Tibial nerve (tissue), 4 donors: Measurements from ENCODE around the gene HES6. TPM values are rescaled to one million over a fixed set of nuclear protein-coding genes. Genes with fewer than 3 reads are reported as not detected.
A peak's percentile ranks its signal among the peaks of the same experiment; 100 is the strongest.
"Not testable (repeated sequence)": the region's sequence is repeated elsewhere in the genome, so short reads cannot be mapped to it uniquely, and the experiment has no call there.

ENCODE experiments used
- DNase-seq, 2 donors: peaks; one replicate each; pipeline ENCODE4 v3.0.0-alpha.2; 2019; ENCODE audit warnings: low spot score in 2 of 2
- H3K27ac ChIP-seq, 4 donors: fragments of 200-600 bp; sonication (generic) in 3 of 4; one replicate each; pipeline ENCODE4 v1.5.1; 2017 to 2019; ENCODE audit warnings: mild to moderate bottlenecking in 1 of 4
- H3K27me3 ChIP-seq, 2 donors: fragments of 200-600 bp; sonication (generic) in 1 of 2; one replicate each; pipeline versions ENCODE4 v1.5.1 to v1.6.0; 2017 to 2019
- H3K36me3 ChIP-seq, 3 donors: fragments of 200-600 bp; sonication (generic); one replicate each; pipeline ENCODE4 v1.5.1; 2018 to 2019
- H3K4me1 ChIP-seq, 4 donors: fragments of 200-600 bp; sonication (generic) in 3 of 4; one replicate each; pipeline ENCODE4 v1.5.1; 2017 to 2019
- H3K4me3 ChIP-seq, 4 donors: fragments of 200-600 bp; sonication (generic) in 3 of 4; one replicate each; pipeline ENCODE4 v1.5.1; 2017 to 2019; ENCODE audit warnings: mild to moderate bottlenecking in 1 of 4, moderate library complexity in 1 of 4
- H3K9me3 ChIP-seq, 4 donors: fragments of 200-600 bp; sonication (generic) in 3 of 4; one replicate each; pipeline ENCODE4 v1.5.1; 2017 to 2019
- EP300 ChIP-seq, 2 donors: sonication (generic); formaldehyde crosslinking; IDR thresholded peaks; one replicate each; pipeline ENCODE4 v1.6.1; 2017; ENCODE audit warnings: antibody characterized with exemption in 2 of 2, mild to moderate bottlenecking in 1 of 2
- POLR2A ChIP-seq, 2 donors: fragments of 450-650 bp; IDR thresholded peaks; one replicate each; pipeline ENCODE4 v1.6.1; 2017; ENCODE audit warnings: antibody characterized with exemption in 2 of 2, mild to moderate bottlenecking in 2 of 2, moderate library complexity in 2 of 2
- WGBS, 2 donors: methylation state at CpG; one replicate each; pipeline ENCODE4 v1.1.5; 2018; 5-methylcytosine and 5-hydroxymethylcytosine counted together
- total RNA-seq, 4 donors: library from RNA; depleted of rRNA; stranded (reverse); fragments of >200 nt; gene quantifications; one replicate each; pipeline ENCODE4 v1.1.0, GENCODE V29; 2016
- TF ChIP-seq, protein P1 (sequence below), 5 experiments: fragments of 200-600 bp in 3 of 5; fragments of 450-650 bp in 2 of 5; sonication (generic) in 3 of 5; IDR thresholded peaks; one replicate each; pipeline ENCODE4 v1.5.1; 2016 to 2019; ENCODE audit warnings: antibody characterized with exemption in 5 of 5, mild to moderate bottlenecking in 3 of 5, moderate library complexity in 2 of 5

HES6 gene
- total RNA-seq, 4 donors from 2014 or later, result 4.4 to 18.6 (median 12.4) TPM

DNA sequence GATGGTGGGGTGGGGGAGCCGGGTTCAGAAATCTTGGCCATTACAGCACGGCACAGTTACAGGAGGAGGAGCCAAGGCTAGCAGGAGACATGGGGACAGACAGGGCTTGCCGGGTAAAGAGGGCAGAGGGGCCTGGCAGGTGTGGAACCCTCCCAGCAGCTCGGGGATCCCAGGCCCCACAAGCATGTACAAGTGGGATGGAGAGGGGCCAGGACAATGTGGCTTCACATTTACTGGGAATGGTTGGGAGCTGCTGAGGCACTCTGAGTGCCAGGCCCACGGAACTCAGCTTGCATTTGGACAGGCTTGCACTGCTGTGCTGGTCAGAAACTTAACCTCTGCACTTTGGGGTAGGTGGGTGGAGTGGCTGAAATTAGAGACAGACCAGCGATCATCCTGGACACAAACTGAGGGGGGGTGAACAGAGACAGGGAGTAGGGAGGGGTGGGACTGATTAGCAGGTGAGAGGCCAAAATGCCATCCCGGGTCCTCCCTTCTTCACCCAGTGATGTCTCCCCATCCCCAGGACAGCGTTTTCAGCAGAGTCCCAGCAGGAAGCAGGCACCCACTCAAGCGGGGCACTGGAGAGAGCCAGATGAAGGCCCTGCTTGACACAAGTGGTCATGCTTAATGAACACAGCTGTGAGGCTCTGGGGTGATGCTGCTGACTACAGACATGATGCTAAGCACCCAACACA, 38.9 kb upstream of the HES6 start:
- Histone ChIP-seq H3K27ac (peak overlapping the region in 1 of 4 donors; percentile 36), H3K36me3 (peaks cover 4 to 40% (median 22%) of the 10 kb centered on the region in 3 donors), H3K4me3 (no peak overlapping the region), H3K4me1 (peaks cover 0 to 45% (median 4%) of the 10 kb centered on the region in 4 donors), H3K9me3 (no peaks in the 10 kb centered on the region), H3K27me3 (no peaks in the 10 kb centered on the region)
- DNase-seq, result no peak
- no peak for TF ChIP-seq POLR2A (IDR thresholded peaks at IDR 0.05)
- no peak for TF ChIP-seq EP300 (IDR thresholded peaks at IDR 0.05)
- TF ChIP-seq, protein P1, sequence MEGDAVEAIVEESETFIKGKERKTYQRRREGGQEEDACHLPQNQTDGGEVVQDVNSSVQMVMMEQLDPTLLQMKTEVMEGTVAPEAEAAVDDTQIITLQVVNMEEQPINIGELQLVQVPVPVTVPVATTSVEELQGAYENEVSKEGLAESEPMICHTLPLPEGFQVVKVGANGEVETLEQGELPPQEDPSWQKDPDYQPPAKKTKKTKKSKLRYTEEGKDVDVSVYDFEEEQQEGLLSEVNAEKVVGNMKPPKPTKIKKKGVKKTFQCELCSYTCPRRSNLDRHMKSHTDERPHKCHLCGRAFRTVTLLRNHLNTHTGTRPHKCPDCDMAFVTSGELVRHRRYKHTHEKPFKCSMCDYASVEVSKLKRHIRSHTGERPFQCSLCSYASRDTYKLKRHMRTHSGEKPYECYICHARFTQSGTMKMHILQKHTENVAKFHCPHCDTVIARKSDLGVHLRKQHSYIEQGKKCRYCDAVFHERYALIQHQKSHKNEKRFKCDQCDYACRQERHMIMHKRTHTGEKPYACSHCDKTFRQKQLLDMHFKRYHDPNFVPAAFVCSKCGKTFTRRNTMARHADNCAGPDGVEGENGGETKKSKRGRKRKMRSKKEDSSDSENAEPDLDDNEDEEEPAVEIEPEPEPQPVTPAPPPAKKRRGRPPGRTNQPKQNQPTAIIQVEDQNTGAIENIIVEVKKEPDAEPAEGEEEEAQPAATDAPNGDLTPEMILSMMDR (IDR thresholded peaks at IDR 0.05), result no peak
- 56 to 59% methylated on average over 9 of the region's 9 CpGs for WGBS, 2 donors

DNA sequence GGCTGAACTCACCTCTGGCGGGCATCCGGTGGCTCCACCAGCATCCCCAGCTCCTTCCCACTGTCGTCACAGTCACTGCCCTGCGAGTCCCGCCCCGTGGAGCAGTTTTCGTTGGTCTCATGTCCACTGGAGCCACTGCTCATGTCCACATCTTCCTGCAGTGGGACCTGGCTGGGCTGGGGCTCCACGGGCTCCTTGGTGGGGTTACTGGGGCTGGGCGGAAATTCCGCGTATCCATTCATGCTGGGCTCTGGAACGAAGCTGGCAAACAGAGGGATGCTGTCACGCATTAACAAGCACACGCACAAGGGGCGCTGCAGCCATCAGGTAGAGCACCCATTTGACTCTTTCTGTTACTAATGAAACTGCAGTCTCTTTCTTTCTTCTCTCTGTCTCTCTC, 37.9 kb upstream of the HES6 start:
- Histone ChIP-seq H3K9me3 (no peaks in the 10 kb centered on the region), H3K36me3 (peaks cover 4 to 50% (median 22%) of the 10 kb centered on the region in 3 donors), H3K4me3 (no peak overlapping the region), H3K27ac (no peak overlapping the region), H3K27me3 (no peaks in the 10 kb centered on the region), H3K4me1 (peaks cover 0 to 34% (median under 1%) of the 10 kb centered on the region in 4 donors)
- WGBS, 2 donors, result 84 to 87% methylated on average over 15 of the region's 15 CpGs
- DNase-seq, result no peak
- TF ChIP-seq, protein P1 (IDR thresholded peaks at IDR 0.05), result no peak
- TF ChIP-seq POLR2A (IDR thresholded peaks at IDR 0.05) (no peak), EP300 (IDR thresholded peaks at IDR 0.05) (no peak)

DNA sequence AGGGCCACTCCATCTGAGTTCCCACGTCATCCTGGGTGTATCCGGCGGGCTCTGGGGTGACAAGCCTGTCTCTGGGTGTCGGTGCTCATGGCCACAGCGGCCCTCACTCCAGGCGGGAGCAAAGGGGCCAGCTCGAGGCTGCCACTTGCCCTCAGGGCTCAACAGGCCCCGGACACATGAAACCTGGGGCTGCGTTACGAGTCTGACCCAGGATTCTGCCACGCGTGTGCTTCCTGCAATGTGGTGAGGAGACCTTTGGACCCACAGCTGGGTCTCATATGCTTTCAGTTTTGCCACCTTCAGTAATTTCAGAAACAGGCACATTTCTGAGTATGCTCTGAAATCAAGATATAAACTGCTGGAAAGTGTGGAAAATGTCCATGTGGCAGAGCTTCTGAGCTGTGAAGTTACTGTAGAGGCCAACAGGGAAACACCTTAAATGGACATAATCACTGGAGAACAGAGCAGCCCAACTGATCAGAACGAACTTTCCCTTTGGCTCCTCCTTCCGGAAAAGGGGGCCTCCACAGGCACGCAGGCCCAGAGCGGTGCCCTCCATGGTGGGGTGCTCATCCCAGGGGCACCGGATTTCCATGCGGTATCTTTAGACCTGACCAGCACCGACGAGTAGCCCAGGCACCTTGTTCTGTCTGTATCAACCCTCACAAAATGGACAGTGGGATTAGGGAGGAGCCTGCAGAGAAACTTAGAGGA, 34.5 kb upstream of the HES6 start:
- Histone ChIP-seq H3K4me3 (no peak overlapping the region), H3K9me3 (no peaks in the 10 kb centered on the region), H3K27ac (peak overlapping the region in 1 of 4 donors; percentile 57), H3K4me1 (peaks cover 0 to 30% (median 0%) of the 10 kb centered on the region in 4 donors), H3K27me3 (no peaks in the 10 kb centered on the region), H3K36me3 (peaks cover 4 to 83% (median 22%) of the 10 kb centered on the region in 3 donors)
- DNase-seq, result no peak
- TF ChIP-seq POLR2A (IDR thresholded peaks at IDR 0.05) (no peak), EP300 (IDR thresholded peaks at IDR 0.05) (no peak)
- TF ChIP-seq, protein P1 (IDR thresholded peaks at IDR 0.05), result no peak
- WGBS, 2 donors, result 79 to 90% methylated on average over 19 to 20 of the region's 20 CpGs

DNA sequence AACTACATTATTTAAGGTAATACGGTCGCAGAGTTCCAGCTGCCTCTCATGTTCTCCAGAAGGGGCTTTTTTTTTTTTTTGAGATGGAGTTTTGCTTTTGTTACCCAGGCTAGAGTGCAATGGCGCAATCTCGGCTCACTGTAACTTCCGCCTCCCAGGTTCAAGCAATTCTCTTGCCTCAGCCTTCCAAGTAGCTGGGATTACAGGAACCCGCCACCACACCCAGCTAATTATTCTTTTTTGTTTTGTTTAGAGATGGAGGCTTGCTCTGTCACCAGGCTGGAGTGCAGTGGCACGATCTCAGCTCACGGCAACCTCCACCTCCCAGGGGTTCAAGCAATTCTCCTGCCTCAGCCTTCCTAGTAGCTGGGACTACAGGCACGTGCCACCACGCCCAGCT, 33.6 kb upstream of the HES6 start:
- peaks cover 4 to 91% (median 22%) of the 10 kb centered on the region in 3 donors for H3K36me3 ChIP-seq
- 86% methylated on average over 10 of the region's 10 CpGs for WGBS, 2 donors
- H3K27ac ChIP-seq, H3K9me3 ChIP-seq, DNase-seq, H3K27me3 ChIP-seq, H3K4me3 ChIP-seq: not testable (repeated sequence)
- H3K4me1 ChIP-seq, result peaks cover 0 to 21% (median 0%) of the 10 kb centered on the region in 4 donors

DNA sequence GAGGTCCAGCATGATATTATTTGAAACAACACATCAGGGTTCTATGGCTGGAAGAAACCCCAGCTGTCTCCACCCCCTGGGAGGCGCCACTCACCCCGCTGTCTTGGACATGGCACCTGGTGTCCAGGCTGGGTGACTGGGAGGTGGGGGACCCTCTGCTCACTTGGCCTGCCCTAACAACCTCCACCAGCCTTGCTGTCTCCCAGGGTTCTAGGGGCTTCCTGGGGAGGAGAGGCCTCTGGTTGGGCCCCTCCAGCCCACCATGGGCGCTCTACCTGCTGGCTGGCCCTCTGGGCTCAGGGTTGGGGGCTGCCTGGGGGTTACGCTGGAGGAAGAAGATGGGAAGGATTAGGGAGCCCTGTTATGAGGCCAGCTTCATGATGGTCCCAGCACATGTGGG, 32.3 kb upstream of the HES6 start:
- Histone ChIP-seq H3K36me3 (peaks cover 4 to 98% (median 16%) of the 10 kb centered on the region in 3 donors), H3K27ac (no peak overlapping the region), H3K27me3 (no peaks in the 10 kb centered on the region), H3K4me1 (peaks cover 0 to 18% (median 0%) of the 10 kb centered on the region in 4 donors), H3K9me3 (no peaks in the 10 kb centered on the region), H3K4me3 (no peak overlapping the region)
- DNase-seq, result no peak
- 82 to 100% methylated on average over 4 of the region's 4 CpGs for WGBS, 2 donors
- TF ChIP-seq EP300 (IDR thresholded peaks at IDR 0.05), result no peak
- no peak for TF ChIP-seq POLR2A (IDR thresholded peaks at IDR 0.05)
- TF ChIP-seq, protein P1 (IDR thresholded peaks at IDR 0.05), result no peak

DNA sequence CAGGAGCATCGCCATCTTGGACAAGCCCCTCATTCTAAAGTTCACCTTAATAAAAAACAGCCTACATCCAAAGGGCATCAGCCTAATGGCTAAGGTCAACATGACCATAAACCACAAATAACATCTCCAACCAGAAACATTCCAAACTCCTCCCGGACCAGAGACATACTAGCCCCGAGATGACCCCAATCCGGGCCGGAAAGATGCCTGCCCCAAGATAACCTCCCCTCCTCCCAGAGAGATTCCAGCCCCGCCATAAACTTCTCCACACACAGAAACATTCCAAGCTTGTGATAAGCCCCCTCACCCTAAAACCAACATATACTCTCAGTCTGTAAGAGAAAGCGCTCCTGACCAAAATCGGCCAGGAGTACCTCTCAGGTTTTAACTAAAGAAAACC, 31.8 kb upstream of the HES6 start:
- DNase-seq, H3K4me3 ChIP-seq, H3K27me3 ChIP-seq, H3K9me3 ChIP-seq: not testable (repeated sequence)
- H3K4me1 ChIP-seq, result peaks cover 0 to 18% (median 0%) of the 10 kb centered on the region in 4 donors
- peak overlapping the region in 1 of 4 donors; percentile 28 for H3K27ac ChIP-seq
- 51 to 56% methylated on average over 8 of the region's 8 CpGs for WGBS, 2 donors
- H3K36me3 ChIP-seq, result peaks cover 4 to 98% (median 12%) of the 10 kb centered on the region in 3 donors
